Fibroblast of pulmonary artery (primary cell): ENCODE measurements around the gene SIGLEC6.

ENCODE experiments used
- DNase-seq: peaks from one replicate; pipeline ENCODE4 v3.0.0-alpha.2; 2010; ENCODE audit warnings: low read depth
- H3K4me3 ChIP-seq: replicated peaks from 2 replicates; pipeline ENCODE4 v1.5.1; 2011; ENCODE audit warnings: low read depth, mild to moderate bottlenecking, control low read depth, low read length, moderate library complexity
- TF ChIP-seq, protein P1 (sequence below): IDR thresholded peaks from 2 replicates; pipeline ENCODE4 v1.5.1; 2011; ENCODE audit warnings: mild to moderate bottlenecking, control low read depth, low read length, inconsistent platforms; ENCODE audit errors: missing control alignments

The SIGLEC6 gene

DNA sequence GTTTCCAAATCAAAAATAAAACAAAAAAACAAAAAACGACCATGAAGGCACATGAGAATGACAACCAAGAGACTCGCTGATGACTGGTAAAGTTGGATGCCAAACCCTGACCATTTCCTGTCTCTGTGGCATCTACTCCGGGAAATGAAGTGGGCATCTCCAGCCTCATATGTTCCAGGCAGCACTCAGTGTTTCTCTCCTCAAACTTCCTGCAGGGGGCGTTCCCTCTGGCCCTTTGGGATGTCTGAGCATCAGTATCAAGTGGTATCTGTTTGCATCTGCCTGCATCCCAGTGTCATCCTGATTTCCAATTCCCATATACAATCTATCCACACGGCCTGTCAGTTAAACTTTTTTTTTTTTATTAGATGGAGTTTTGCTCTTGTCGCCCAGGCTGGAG is 20.1 kb downstream of the SIGLEC6 start:
- TF ChIP-seq, protein P1, sequence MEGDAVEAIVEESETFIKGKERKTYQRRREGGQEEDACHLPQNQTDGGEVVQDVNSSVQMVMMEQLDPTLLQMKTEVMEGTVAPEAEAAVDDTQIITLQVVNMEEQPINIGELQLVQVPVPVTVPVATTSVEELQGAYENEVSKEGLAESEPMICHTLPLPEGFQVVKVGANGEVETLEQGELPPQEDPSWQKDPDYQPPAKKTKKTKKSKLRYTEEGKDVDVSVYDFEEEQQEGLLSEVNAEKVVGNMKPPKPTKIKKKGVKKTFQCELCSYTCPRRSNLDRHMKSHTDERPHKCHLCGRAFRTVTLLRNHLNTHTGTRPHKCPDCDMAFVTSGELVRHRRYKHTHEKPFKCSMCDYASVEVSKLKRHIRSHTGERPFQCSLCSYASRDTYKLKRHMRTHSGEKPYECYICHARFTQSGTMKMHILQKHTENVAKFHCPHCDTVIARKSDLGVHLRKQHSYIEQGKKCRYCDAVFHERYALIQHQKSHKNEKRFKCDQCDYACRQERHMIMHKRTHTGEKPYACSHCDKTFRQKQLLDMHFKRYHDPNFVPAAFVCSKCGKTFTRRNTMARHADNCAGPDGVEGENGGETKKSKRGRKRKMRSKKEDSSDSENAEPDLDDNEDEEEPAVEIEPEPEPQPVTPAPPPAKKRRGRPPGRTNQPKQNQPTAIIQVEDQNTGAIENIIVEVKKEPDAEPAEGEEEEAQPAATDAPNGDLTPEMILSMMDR: peak; percentile 31
- DNase-seq: no peak
- no peak overlapping the region for H3K4me3 ChIP-seq

DNA sequence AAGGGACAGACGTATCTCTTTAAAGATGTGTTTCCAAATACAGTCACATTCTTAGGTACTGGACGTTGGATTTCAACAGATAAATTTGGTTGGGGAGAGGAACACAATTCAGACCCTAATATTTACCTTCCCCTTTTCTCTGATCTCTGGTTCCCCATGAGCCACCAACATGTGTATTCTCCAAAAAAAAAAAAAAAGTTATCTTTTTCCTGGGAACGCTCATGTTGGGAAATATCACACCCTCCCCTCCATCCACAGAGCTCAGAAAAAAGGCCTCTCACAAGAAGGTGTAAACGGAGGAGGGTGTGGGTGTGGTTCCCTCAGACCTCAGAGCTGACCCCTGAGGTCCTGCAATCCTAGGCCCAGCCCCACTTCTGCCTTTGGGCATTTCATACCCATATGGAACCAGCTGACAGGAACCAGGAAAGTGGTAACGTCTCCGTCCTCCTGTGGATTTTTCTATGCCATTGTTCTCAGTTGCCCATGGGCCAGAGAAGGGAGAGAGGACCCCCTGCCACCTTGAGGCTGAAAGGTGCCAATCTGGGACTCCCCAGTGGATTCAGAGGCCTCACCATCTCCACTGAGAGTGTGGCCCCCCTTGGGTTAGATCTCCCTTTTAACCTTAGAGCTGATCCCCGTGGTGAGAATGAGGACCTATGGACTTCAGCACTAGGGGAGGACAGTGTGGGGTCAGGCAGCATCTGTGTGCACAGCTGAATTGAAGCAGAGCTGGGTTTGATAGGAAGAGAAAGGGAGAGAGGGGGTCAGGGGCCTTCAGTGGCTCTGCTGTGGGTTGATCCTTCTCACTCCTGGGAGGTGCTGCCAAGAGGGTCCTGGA is 21.4 kb downstream of the SIGLEC6 start:
- no peak overlapping the region for H3K4me3 ChIP-seq
- TF ChIP-seq, protein P1: no peak
- no peak for DNase-seq

DNA sequence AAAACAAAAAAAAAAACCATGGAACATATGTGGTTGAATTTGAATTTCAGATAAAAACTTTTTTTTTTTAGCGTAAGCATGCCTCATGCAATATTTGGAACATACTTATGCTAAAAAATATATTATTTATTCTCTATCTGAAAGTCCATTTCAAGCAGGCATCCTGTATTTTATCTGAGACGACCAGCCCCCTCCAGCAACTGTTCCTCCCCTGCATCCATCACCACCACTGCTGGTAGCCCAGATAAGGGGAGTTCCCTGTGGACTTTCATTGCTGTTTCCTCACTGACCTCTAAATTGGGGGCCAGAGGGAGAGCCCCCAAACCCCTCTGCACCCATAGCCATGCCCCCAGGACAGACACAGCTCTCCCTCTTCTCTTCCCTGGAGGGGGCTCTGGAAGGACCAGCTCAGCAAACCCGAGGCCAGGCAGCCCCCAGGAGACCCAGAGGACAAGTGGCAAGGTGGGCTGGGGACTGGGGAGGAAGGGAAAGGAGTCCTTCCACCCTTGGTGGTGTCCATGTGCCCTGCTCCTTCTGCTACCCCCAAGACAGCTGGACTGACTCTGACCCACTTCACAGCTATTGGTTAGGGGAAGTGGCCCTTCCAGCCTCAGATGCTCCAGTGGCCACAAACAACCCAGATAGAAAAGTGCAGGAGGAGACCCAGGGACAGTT is 23.3 kb downstream of the SIGLEC6 start:
- TF ChIP-seq, protein P1: no peak
- DNase-seq: no peak
- no peak overlapping the region for H3K4me3 ChIP-seq

DNA sequence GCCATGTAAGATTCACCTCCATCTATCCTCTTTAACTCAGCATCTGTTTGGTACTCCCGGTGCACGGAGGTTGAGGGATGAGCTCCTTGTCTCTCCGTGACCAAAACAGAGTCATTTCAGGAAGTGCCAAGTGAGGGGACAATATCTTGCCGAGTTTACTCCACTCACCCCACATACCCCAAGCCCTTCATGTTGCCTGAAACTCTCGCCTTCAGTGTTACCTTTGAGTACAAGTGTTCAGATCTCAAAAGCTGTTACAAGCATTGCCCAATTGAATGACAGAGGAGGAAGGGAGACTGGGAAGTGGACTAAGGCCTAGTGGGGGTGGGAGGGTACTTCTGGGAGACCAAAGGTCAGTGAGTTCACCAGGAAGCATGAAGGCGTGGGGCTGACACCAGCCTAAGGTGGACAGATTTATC is 23.8 kb downstream of the SIGLEC6 start:
- H3K4me3 ChIP-seq: no peak overlapping the region
- TF ChIP-seq, protein P1: no peak
- DNase-seq: no peak

DNA sequence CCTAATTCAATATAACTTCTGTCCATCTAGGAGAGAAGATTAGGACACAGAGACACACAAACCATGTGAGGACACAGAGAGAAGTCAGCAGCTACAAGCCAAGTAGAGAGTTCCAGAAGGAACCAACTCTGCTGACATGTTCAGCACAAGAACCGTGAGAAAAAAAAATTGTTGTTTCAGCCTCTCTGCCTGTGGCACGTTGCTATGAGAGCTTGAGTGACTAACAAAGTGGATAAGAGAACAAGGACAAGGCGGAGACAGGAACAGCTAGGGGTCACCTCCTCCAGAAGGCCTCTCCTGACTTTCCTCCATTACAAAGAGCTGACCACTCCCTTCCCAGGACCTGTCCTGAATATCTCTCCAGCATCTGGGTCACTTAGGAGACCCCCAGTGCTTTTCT is 24.3 kb downstream of the SIGLEC6 start:
- H3K4me3 ChIP-seq: no peak overlapping the region
- TF ChIP-seq, protein P1: no peak
- no peak for DNase-seq

DNA sequence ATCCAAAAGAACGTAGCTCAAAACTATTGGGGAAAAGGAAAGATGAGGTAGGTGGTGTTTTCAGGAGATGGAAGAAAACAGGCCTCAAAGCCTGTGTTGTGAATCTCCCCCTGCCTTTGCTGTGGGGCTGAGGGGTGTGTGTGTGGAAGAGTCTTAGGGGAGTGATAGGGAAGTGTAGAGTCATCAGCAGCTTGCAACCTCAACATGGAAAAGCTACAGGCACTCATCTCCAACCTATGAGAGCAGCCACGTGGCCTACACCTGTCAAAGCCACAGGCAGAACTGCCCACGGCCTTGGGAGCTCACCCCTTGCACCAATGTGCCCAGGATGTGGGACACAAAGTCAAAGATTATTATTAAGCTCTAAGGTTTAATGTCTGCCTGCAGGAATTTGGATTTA is 25.6 kb downstream of the SIGLEC6 start:
- H3K4me3 ChIP-seq: no peak overlapping the region
- TF ChIP-seq, protein P1: no peak
- no peak for DNase-seq
